Measurements from ENCODE around the gene SYNPO.

DNA sequence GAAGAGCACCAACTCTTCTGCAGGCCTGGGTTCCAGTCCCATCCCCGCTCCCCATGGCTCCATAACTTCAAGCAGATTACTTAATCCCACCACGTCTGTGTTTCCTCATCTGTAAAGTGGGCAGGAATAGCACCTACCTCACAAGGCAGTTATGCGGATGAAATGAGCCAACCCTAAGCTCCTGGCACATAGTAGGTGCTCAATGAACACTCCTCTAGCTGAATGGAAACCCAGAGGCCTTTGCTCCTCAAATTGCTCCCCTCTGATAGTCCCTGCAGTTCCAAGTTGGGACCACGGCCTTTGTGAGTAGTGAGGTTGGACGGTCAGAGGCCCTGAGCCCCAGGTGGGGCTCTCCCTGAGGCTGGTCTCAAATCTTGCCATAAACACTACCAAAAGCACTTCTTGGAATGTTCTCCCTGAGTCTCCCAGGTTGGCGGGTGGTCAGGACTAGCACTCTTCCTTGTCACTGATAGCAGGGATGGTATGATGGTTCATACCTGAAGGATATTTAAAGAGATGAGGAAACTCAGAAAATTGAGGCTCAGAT lies 35.5 kb upstream of the SYNPO start:
- TF ChIP-seq, protein P1, sequence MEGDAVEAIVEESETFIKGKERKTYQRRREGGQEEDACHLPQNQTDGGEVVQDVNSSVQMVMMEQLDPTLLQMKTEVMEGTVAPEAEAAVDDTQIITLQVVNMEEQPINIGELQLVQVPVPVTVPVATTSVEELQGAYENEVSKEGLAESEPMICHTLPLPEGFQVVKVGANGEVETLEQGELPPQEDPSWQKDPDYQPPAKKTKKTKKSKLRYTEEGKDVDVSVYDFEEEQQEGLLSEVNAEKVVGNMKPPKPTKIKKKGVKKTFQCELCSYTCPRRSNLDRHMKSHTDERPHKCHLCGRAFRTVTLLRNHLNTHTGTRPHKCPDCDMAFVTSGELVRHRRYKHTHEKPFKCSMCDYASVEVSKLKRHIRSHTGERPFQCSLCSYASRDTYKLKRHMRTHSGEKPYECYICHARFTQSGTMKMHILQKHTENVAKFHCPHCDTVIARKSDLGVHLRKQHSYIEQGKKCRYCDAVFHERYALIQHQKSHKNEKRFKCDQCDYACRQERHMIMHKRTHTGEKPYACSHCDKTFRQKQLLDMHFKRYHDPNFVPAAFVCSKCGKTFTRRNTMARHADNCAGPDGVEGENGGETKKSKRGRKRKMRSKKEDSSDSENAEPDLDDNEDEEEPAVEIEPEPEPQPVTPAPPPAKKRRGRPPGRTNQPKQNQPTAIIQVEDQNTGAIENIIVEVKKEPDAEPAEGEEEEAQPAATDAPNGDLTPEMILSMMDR (IDR thresholded peaks at IDR 0.05; ENCODE audit: low read length), result no peak
- no peak for TF ChIP-seq EZH2 (IDR thresholded peaks at IDR 0.05; ENCODE audit: borderline replicate concordance, low read length)

All from OCI-LY1 (cell line).